ENCODE data around the gene TMEM163. TPM values are rescaled to one million over a fixed set of nuclear protein-coding genes. Genes with fewer than 3 reads are reported as not detected.
"Not testable (repeated sequence)": the region's sequence is repeated elsewhere in the genome, so short reads cannot be mapped to it uniquely, and the experiment has no call there.

Gene TMEM163
- total and polyA plus RNA-seq, 12 donors = 0.16 to 1.7 (median 0.37) TPM

DNA sequence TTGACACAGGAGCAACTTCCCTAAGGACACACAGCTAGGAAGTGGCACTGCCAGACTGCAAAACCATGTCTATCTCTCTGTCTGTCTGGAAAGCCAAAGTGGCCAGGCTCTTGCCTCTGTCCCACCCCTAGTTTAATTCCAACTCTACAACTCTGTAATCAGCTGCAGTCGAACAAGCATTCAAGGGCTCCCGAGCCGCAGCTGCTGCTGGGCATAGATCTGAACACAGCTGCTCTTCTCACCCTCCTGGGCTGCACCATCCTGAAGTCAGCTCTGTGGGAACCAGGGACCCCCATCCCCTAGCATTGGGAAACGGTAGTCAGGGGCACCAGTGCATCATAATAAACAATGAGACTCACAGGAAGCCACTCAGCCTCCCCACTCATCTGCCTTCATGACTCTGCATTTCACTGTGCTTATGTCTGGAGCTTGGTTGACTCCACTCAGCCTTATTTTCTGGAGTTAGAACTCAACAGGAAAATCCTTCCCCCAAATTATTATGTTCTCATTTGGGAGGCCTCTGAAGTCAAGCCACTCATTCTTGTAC, 44.4 kb upstream of the TMEM163 start:
- TF ChIP-seq, protein P1, sequence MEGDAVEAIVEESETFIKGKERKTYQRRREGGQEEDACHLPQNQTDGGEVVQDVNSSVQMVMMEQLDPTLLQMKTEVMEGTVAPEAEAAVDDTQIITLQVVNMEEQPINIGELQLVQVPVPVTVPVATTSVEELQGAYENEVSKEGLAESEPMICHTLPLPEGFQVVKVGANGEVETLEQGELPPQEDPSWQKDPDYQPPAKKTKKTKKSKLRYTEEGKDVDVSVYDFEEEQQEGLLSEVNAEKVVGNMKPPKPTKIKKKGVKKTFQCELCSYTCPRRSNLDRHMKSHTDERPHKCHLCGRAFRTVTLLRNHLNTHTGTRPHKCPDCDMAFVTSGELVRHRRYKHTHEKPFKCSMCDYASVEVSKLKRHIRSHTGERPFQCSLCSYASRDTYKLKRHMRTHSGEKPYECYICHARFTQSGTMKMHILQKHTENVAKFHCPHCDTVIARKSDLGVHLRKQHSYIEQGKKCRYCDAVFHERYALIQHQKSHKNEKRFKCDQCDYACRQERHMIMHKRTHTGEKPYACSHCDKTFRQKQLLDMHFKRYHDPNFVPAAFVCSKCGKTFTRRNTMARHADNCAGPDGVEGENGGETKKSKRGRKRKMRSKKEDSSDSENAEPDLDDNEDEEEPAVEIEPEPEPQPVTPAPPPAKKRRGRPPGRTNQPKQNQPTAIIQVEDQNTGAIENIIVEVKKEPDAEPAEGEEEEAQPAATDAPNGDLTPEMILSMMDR (IDR thresholded peaks at IDR 0.05) = no peak
- 42 to 58% methylated on average over 4 of the region's 4 CpGs for WGBS, 2 donors
- Histone ChIP-seq H3K27me3 (peaks cover 0 to 8% (median 0%) of the 10 kb centered on the region in 7 donors), H3K4me1 (peaks cover 0 to 6% (median 0%) of the 10 kb centered on the region in 9 donors), H3K36me3 (no peaks in the 10 kb centered on the region), H3K27ac (no peak overlapping the region), H3K4me3 (no peak overlapping the region), H3K9me3 (peaks cover 0 to 5% (median 0%) of the 10 kb centered on the region in 11 donors)
- DNase-seq = no peak
- no peak for ATAC-seq
- intact Hi-C loops (cut with DNase I) = no loop called here

DNA sequence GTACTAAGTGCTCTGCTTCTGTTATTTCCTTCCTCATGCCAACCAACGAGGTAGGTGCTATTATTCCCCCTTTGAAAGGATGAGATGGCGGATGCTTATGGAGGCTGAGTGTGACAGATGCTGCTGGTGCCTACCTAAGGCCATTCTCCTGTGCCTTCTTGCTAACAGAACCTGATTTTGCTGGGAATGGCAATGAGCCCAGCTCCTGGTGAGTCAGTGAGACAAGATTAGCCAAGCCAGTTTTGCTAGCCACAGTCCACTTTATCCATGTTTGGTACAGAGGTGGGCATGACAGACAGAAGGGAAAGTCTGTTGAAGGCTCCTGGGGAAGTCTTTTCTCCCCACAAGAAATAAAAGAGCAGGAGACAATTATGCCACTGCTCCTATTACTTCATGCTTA, 43.7 kb upstream of the TMEM163 start:
- WGBS, 2 donors = 70 to 75% methylated on average over 2 of the region's 2 CpGs
- H3K4me1 ChIP-seq = peaks cover 0 to 9% (median 0%) of the 10 kb centered on the region in 9 donors
- no peaks in the 10 kb centered on the region for H3K36me3 ChIP-seq
- no peak overlapping the region for H3K4me3 ChIP-seq
- DNase-seq (no peak), ATAC-seq (no peak)
- H3K27me3 ChIP-seq = peaks cover 0 to 11% (median 0%) of the 10 kb centered on the region in 7 donors
- intact Hi-C loops (cut with DNase I) = no loop called here
- TF ChIP-seq, protein P1 (IDR thresholded peaks at IDR 0.05) = no peak
- H3K9me3 ChIP-seq = peaks cover 0 to 9% (median 0%) of the 10 kb centered on the region in 11 donors
- H3K27ac ChIP-seq = no peak overlapping the region

DNA sequence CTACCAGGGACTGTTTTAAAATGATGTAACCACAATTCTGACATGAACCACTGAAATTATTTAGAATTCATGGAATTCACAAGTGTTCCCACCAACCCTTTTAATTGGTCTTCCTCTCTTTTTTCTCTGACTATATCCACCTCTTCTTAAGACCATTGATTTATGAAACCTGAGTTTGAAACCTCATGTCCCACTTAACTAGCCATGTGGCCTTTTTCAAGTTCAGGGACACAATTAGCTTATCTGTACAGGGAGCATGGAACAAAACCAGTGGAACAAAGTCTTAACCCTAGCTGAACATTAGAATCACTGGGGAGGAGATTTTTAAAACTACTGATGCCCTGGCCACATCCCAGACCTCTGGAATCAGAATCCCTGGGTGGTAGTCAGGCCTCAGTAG, 41.6 kb upstream of the TMEM163 start:
- Histone ChIP-seq H3K27ac (no peak overlapping the region), H3K4me3 (no peak overlapping the region), H3K36me3 (no peaks in the 10 kb centered on the region), H3K27me3 (peaks cover 0 to 11% (median 0%) of the 10 kb centered on the region in 7 donors), H3K9me3 (peaks cover 0 to 9% (median 0%) of the 10 kb centered on the region in 11 donors), H3K4me1 (peaks cover 0 to 9% (median 0%) of the 10 kb centered on the region in 9 donors)
- no peak for DNase-seq
- no peak for ATAC-seq
- TF ChIP-seq, protein P1 (IDR thresholded peaks at IDR 0.05) = no peak
- intact Hi-C loops (cut with DNase I) = no loop called here

DNA sequence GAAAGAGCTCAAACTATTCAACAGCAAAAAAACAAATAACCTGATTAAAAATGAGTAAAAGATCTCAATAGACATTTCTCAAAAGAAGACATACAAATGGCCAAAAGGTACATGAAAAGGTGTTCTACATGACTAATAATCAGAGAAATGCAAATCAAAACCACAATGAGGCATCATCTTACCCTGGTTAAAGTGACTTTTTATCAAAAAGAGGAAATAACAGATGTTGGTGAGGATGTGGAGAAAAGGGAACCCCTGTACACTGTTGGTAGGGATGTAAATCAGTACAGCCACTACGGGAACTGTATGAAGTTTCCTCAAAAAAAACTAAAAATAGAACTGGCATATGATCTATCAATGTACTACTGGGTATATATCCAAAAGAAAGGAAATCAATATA, 39.8 kb upstream of the TMEM163 start:
- ATAC-seq (no peak), DNase-seq (no peak)
- Histone ChIP-seq H3K27me3 (peaks cover 0 to 24% (median 0%) of the 10 kb centered on the region in 7 donors), H3K36me3 (no peaks in the 10 kb centered on the region), H3K27ac (no peak overlapping the region), H3K4me1 (peaks cover 0 to 9% (median 0%) of the 10 kb centered on the region in 9 donors), H3K4me3 (no peak overlapping the region), H3K9me3 (peaks cover 0 to 9% (median 0%) of the 10 kb centered on the region in 11 donors)
- TF ChIP-seq, protein P1 (IDR thresholded peaks at IDR 0.05) = no peak
- intact Hi-C loops (cut with DNase I) = no loop called here
- WGBS, 2 donors = 67 to 71% methylated on average over 1 of the region's 1 CpG

DNA sequence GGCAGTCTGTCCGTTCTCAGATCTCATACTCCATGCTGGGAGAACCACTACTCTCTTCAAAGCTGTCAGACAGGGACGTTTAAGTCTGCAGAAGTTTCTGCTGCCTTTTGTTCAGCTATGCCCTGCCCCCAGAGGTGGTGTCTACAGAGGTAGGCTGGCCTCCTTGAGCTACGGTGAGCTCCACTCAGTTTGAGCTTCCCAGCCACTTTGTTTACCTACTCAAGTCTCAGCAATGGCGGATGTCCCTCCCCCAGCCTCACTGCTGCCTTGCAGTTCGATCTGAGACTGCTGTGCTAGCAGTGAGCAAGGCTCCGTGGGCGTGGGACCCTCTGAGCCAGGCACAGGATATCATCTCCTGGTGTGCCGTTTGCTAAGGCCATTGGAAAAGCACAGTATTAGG, 33.2 kb upstream of the TMEM163 start:
- H3K36me3 ChIP-seq; H3K4me1 ChIP-seq; DNase-seq; H3K4me3 ChIP-seq; ATAC-seq; H3K9me3 ChIP-seq; H3K27ac ChIP-seq; intact Hi-C loops (cut with DNase I): not testable (repeated sequence)
- WGBS, 2 donors = 49 to 61% methylated on average over 8 of the region's 8 CpGs
- peaks cover 0 to 31% (median 7%) of the 10 kb centered on the region in 7 donors for H3K27me3 ChIP-seq

Measured in heart right ventricle (tissue), 16 donors.